GM19438 (cell line): Measurements from ENCODE around the gene SUMF1.

Source experiments
- ATAC-seq: cut with Tn5 transposase; IDR thresholded peaks from one replicate; pipeline ENCODE4 v1.9.1; 2021; ENCODE audit warnings: low read depth; ENCODE audit not compliant: unreplicated experiment

Gene SUMF1

DNA sequence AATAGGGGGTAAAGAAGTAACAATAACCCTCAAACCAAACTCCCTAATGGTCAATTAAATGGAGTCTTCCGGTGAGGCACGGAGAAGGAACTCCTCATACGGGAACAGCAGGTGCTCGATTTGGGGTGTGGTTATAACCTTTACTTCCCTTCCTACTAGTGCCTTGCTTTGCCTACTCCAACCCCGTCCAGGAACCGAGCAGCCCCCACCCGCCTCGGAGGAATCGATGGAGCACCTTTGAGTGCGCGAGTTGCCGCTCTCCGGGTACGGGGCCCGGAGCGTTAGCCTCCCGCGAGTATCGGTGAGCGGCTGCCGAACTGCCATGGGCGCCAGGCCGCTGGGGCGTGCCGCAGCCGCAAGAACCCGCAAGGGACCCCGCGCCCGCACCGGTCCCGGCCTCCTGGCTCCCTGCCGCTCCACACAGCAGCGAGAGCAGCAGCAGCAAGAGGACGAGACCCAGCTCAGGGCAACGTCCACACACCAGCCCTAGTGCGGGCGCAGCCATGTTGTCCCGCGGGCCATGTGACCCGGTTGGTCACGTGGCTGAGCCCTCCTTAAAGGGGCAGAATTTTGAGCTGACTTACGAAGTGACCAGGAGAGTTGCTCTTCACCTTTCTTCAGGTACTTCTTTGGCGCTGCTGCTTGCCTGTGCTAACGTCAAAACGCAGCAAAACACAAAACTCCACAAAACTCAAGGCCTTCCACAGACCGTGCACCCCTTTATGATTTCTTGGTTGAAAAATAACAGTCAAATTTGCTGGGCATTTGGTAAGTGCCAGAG lies at the start of gene SUMF1:
TSS of gene SUMF1 (minus strand) at position 529 of the 781 bp plus-strand sequence. CDS start at position 505, 24 bp downstream.
- peak; percentile 99 for ATAC-seq

GRCh38 chr3:4515916-4516579 lies 49.0 kb upstream of the SUMF1 start:
- no peak for ATAC-seq

DNA sequence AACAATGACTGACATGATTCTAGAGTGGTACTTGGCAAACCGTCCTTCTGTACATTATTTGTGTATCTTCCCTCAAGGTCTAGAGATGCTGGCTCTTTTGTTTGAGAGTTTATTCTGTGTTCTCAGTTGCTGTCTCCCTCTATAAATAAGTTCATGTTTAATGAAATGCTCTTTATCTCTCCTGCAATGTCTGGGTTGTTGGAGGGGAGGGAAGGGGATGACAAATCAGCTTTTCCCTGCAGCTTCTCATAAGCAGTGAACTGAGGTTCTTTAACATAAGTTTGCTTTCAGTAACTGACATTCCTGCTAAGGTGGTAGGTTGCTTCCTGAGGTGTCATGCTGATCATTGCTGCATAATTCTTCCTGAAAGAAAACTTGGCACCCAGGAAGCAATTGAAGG lies 47.8 kb upstream of the SUMF1 start:
- no peak for ATAC-seq

GRCh38 chr3:4514321-4514720 lies 47.3 kb upstream of the SUMF1 start:
- ATAC-seq: no peak

DNA sequence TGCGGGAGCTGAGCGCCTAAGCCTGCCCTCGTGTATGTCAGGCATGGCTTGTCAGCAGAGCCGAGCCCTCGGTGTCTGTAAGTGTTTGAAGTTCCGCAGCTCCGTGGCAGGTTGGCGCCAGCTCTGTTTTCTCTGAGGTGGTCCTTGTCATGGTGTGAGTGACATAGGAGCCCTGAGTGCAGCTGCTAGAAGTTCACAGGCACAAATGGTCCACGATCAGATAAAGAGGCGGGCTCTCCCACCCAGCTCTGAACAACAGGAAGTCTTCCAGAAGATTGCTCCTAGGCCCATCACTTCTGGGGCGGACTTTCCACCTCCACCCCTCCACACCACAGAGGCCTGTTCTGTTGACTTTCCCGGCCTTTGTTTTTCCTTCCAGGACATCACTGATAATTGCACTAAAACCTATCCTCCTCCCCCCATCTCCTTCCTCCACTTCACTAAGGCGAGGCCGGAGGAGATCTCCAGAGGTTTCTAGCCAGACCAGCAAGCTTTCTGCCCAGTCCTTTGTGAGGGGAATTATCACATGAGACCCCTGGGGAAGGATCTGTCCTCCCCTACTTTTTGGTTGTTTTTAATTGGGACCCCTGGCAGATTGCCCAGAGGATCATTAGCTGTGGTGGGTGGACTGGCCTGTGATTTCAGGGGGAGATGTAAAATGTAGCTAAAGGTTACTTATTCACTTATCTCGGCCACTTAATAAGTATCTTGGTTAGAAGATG lies 46.0 kb upstream of the SUMF1 start:
- no peak for ATAC-seq

- ATAC-seq: no peak
Observed at GRCh38 chr3:4511491-4512262, 44.6 kb upstream of the SUMF1 start.

GRCh38 chr3:4509983-4510755 lies 43.1 kb upstream of the SUMF1 start:
- ATAC-seq: no peak

DNA sequence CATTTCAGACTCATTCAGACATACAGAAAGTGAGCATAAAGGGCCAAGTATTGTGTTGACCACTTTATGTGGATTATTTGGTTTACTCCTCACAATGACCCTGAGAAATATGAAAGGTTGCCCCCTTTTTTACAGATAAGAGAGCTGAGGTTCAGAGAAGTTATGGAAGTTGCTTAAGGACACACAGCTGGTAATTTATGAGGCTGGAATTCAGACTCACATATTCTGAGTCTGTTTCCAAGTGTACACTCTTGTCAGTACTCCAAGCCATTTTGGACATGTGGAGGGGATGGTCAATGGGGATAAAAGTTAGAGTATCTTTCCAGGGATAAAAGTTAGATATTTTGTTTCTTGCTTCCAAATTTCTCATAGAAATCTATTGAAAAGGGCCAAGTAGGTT lies 42.0 kb upstream of the SUMF1 start:
- no peak for ATAC-seq

- ATAC-seq: peak; percentile 61
Observed at GRCh38 chr3:4508048-4508981, 41.2 kb upstream of the SUMF1 start.

DNA sequence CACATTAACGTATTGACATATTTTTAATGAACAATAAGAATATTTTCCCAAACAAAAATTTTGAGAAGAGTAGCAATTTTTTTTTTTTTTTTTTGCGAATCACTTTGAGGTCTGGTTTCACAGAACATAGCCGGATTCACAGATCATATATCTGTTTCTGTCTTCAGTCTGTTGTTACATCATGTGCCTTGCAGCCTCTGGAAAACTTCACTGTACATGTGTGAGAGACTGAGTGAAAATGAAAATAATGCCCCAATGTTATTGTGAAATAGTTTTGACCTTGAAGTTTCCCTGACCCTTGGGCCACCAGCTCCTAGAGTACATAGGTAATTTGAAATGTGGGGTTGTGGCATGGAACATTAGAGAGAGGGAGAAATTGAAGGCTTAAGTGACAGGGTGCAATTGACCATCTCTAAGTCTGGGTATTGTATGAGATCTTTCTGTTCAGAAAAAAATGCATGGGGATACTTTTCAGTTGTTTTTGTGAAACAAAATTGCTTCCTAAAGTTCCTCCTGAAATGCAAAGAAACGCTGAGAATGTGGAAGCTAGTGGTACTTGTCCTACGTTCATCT lies 40.0 kb upstream of the SUMF1 start:
- ATAC-seq: peak; percentile 21

- no peak for ATAC-seq
Observed at GRCh38 chr3:4506559-4507023, 39.5 kb upstream of the SUMF1 start.

DNA sequence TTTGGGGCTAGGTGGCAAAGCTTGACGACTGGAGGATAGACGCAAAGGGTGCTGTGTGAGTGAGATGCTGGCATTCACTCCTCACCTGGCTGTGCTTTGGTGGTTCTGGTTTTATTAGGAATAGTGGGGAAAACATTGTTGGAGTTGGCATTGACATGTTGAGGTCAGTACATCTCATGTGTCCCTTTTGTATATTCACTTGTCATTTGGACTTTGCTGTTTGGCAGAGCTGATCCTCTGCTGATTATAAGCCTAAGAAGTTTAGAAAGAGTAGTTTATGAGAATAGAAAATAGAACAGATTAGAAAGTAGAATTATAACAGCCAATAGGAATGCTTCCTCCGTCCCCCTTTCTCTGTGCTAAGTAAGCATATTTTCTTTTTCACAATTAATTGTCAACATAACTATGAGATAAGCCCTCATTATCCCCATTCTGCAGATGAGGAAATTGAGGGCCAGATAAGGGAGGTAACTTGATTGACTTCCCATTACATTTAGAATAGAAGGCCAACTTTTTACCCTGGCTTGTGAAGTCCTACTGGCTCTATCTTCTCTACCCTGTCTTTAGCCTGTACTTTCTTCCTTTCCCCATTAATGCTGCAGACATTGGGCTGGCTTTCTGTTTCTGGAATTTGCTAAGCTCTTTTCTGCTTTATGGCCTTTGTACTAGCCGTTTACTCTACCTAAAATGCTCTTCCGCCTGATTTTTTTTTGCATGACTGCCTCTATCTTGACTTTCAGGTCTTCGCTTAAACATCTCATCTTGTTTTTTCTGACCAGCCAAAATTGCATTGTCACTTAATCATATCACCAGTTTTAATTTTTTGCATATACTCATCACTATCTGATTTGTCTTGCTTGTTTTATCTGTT lies 38.9 kb upstream of the SUMF1 start:
- no peak for ATAC-seq

DNA sequence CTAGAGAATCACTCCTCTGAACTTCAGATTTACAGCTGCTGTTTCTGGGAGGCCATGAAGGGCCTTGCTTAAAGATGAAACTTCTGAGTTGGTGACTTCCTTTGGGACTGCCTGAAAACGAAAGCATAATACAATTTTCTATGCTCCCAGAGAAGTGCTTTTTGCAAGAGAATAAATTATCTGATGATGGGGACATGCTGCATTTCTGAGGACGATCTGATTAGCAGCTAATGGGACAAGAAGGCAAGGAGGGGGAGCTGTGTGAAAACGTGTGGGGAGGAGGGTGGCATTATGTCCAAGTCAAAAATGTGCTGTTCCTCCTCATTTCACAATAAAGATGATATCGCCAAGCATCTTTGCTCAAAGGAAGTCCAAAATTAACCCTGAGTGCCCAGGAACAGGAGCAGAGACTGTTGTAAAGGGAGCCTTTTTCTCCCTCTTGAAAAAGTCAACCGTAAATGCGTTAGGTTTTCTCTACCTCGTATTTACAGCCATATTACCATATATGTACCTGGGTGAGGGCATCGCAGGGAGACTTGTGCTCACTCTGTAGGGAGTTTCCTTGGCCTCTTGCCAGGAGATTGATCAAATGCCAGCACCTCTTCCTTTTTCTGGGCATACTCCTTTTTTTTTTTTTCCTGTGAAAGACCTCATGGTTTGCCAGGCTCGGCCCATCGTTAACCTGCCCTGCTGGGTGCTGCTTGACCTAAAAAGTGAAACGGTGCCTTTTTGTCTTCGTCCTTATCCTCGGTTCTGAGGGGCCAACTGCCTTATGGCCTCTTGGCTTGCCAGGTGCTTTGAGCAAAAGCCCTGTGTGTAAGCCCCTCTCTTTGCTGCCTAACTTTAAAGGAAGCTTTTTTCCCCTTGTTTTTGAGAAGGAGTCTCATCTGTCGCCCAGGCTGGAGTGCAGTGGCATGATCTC lies 37.5 kb upstream of the SUMF1 start:
- ATAC-seq: no peak

DNA sequence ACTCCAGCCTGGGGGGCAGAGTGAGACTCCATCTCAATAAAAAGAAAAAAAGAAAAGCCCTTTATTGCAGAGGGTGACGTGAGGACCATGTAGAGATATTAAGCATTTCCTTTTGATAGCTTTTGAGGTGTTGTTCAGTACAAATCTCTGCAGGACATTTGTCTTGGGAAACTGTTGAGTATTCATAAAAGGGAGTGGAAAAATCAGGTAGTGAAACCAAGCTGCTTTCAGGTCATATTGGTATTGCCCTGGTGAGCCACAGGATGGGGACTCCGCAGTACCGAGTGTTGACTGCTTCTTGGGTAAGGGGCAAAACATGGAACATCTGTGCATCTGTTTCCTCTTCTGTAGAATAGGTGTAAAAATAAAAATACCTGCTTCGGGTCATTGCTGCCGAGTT lies 36.0 kb upstream of the SUMF1 start:
- ATAC-seq: peak; percentile 45

DNA sequence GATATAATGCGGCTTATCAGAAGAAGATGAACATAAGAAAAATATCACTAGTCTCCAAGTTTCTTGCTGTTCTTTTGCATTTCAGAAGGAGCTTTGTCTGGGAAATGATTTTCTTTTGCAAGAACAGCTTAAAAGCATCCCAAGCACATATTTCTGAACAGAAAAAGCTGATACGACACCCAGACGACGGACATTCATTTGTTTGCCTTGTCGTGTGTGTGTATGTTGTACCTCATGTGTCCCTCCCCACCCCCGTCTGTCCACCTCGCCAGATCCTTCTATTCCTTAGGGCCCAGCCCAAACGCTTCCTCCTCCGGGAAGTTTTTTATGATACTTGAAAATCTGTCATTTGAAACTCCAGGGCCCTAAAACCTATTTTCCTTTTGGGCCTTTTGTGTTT lies 34.9 kb upstream of the SUMF1 start:
- no peak for ATAC-seq

- ATAC-seq: no peak
Observed at GRCh38 chr3:4501437-4501836, 34.4 kb upstream of the SUMF1 start.
